HepG2 (cell line): ENCODE results near the gene IPO9. TPM values are rescaled to one million over a fixed set of nuclear protein-coding genes. Genes with fewer than 3 reads are reported as not detected.
A peak's percentile ranks its signal among the peaks of the same experiment; 100 is the strongest.

Experiments
- CHD4 ChIP-seq: fragments of 200-600 bp; sonication (generic); IDR thresholded peaks from 2 replicates; pipeline ENCODE4 v1.7.0; 2017; ENCODE audit warnings: mild to moderate bottlenecking, low read length, borderline replicate concordance
- FOXJ3 ChIP-seq: sonication (generic); formaldehyde crosslinking; IDR thresholded peaks from 2 replicates; pipeline ENCODE4 v1.4.0; 2020; ENCODE audit warnings: missing genetic modification reagents, mild to moderate bottlenecking, borderline replicate concordance
- GATAD1 ChIP-seq: IDR thresholded peaks from 2 replicates; pipeline ENCODE4 v1.6.1; 2016; ENCODE audit warnings: missing genetic modification reagents, missing compliant biosample characterization
- MAF1 ChIP-seq: sonication (generic); formaldehyde crosslinking; IDR thresholded peaks from 2 replicates; pipeline ENCODE4 v1.5.0; 2020; ENCODE audit warnings: missing genetic modification reagents, borderline replicate concordance
- MAFG ChIP-seq: sonication (generic); formaldehyde crosslinking; IDR thresholded peaks from 2 replicates; pipeline ENCODE4 v1.5.1; 2020; ENCODE audit warnings: mild to moderate bottlenecking, missing genetic modification reagents
- MYC ChIP-seq: sonication (generic); formaldehyde crosslinking; IDR thresholded peaks from 2 replicates; pipeline ENCODE4 v1.9.0; 2021; ENCODE audit warnings: missing genetic modification reagents, borderline replicate concordance
- NR0B2 ChIP-seq: sonication (generic); formaldehyde crosslinking; IDR thresholded peaks from 2 replicates; pipeline ENCODE4 v1.4.0; 2020; ENCODE audit warnings: mild to moderate bottlenecking, missing genetic modification reagents
- RFX3 ChIP-seq: IDR thresholded peaks from 2 replicates; pipeline ENCODE4 v1.6.1; 2016; ENCODE audit warnings: missing biosample characterization, missing genetic modification reagents
- SALL2 ChIP-seq: sonication (generic); formaldehyde crosslinking; IDR thresholded peaks from 2 replicates; pipeline ENCODE4 v1.8.1; 2023; ENCODE audit warnings: mild to moderate bottlenecking, missing genetic modification reagents, inconsistent platforms
- SAP130 ChIP-seq: IDR thresholded peaks from 2 replicates; pipeline ENCODE4 v1.6.1; 2016; ENCODE audit warnings: low read depth
- SETDB1 ChIP-seq: sonication (generic); formaldehyde crosslinking; IDR thresholded peaks from 2 replicates; pipeline ENCODE4 v1.5.1; 2020; ENCODE audit warnings: missing genetic modification reagents, mild to moderate bottlenecking, borderline replicate concordance
- TFDP2 ChIP-seq: sonication (generic); formaldehyde crosslinking; IDR thresholded peaks from 2 replicates; pipeline ENCODE4 v1.4.0; 2020; ENCODE audit warnings: missing genetic modification reagents
- THAP7 ChIP-seq: sonication (generic); formaldehyde crosslinking; IDR thresholded peaks from 2 replicates; pipeline ENCODE4 v1.8.1; 2023; ENCODE audit warnings: mild to moderate bottlenecking, missing genetic modification reagents
- TIGD3 ChIP-seq: sonication (generic); formaldehyde crosslinking; IDR thresholded peaks from 2 replicates; pipeline ENCODE4 v1.5.1; 2020; ENCODE audit warnings: mild to moderate bottlenecking, missing genetic modification reagents, borderline replicate concordance
- U2AF2 ChIP-seq: fragments of 200-400 bp; formaldehyde crosslinking; IDR thresholded peaks from 2 replicates; pipeline ENCODE4 v1.6.1; 2017; ENCODE audit warnings: low read depth, mild to moderate bottlenecking, low read length
- ZBTB20 ChIP-seq: sonication (generic); formaldehyde crosslinking; IDR thresholded peaks from 2 replicates; pipeline ENCODE4 v1.8.1; 2023; ENCODE audit warnings: missing genetic modification reagents, low read depth, mild to moderate bottlenecking, borderline replicate concordance
- ZNF235 ChIP-seq: sonication (generic); formaldehyde crosslinking; IDR thresholded peaks from 2 replicates; pipeline ENCODE4 v1.8.1; 2023; ENCODE audit warnings: mild to moderate bottlenecking, missing genetic modification reagents, borderline replicate concordance
- ZNF274 ChIP-seq: sonication (generic); formaldehyde crosslinking; IDR thresholded peaks from 2 replicates; pipeline ENCODE4 v1.5.1; 2020; ENCODE audit warnings: mild to moderate bottlenecking, missing genetic modification reagents
- ZNF552 ChIP-seq: sonication (generic); formaldehyde crosslinking; IDR thresholded peaks from 2 replicates; pipeline ENCODE4 v1.9.0; 2022; ENCODE audit warnings: missing genetic modification reagents, mild to moderate bottlenecking, borderline replicate concordance
- ZNF563 ChIP-seq: sonication (generic); formaldehyde crosslinking; IDR thresholded peaks from 2 replicates; pipeline ENCODE4 v1.8.0; 2022; ENCODE audit warnings: mild to moderate bottlenecking, moderate library complexity, missing genetic modification reagents
- polyA plus RNA-seq, 8 experiments: library from polyadenylated mRNA; depleted of rRNA in 3 of 8; stranded (reverse) in 7 of 8; unstranded in 1 of 8; fragments of >200 nt; fragmentation: Illumina TruSeq in 4 of 8; extraction: Trizol in 4 of 8; gene quantifications; 2 replicates each; pipeline versions ENCODE4 v1.2.1 to v1.2.3, GENCODE V29; 2011 to 2016; ENCODE audit warnings: low read depth in 4 of 8, missing spikeins in 1 of 8, mixed read lengths in 1 of 8; ENCODE audit not compliant: insufficient read depth in 1 of 8
- total RNA-seq, 5 experiments: library from RNA; depleted of rRNA; stranded (reverse); fragments of >200 nt; fragmentation: Illumina TruSeq; extraction: Trizol; gene quantifications; 2 replicates each; pipeline ENCODE4 v1.2.3, GENCODE V29; 2016; ENCODE audit warnings: low read depth in 1 of 5
- TF ChIP-seq, protein P1 (sequence below): IDR thresholded peaks from 2 replicates; pipeline ENCODE4 v1.6.1; 2016; ENCODE audit warnings: low read depth

The IPO9 gene
- total and polyA plus RNA-seq, 2 of the 13 experiments (the other 11 are each of a cell fraction or from before 2014, with no cell fraction given): 31.0 to 34.8 TPM

- peak; percentile 77; the same call in 1 of the 2 replicates for TF ChIP-seq THAP7 (CRISPR knock-in tag)
- 0 out of 2 replicates have a peak, but pooled peaks have one; percentile 24 for TF ChIP-seq MAF1 (CRISPR knock-in tag)
- TF ChIP-seq, protein P1, sequence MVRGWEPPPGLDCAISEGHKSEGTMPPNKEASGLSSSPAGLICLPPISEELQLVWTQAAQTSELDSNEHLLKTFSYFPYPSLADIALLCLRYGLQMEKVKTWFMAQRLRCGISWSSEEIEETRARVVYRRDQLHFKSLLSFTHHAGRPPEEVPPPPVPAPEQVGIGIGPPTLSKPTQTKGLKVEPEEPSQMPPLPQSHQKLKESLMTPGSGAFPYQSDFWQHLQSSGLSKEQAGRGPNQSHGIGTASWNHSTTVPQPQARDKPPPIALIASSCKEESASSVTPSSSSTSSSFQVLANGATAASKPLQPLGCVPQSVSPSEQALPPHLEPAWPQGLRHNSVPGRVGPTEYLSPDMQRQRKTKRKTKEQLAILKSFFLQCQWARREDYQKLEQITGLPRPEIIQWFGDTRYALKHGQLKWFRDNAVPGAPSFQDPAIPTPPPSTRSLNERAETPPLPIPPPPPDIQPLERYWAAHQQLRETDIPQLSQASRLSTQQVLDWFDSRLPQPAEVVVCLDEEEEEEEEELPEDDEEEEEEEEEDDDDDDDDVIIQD (CRISPR knock-in tag): no peak; the same call in 1 of the 2 replicates
- no peak for TF ChIP-seq SETDB1 (CRISPR knock-in tag)
- no peak for TF ChIP-seq CHD4
- TF ChIP-seq NR0B2: 0 out of 2 replicates have a peak, but pooled peaks have one; percentile 26
- no peak for TF ChIP-seq TIGD3 (CRISPR knock-in tag)
- no peak for TF ChIP-seq FOXJ3
- peak; percentile 83 for TF ChIP-seq SAP130
- no peak for TF ChIP-seq RFX3 (CRISPR knock-in tag)
- 0 out of 2 replicates have a peak, but pooled peaks have one; percentile 64 for TF ChIP-seq MYC
- no peak for TF ChIP-seq MAFG
- no peak for TF ChIP-seq ZNF563
- TF ChIP-seq ZNF274 (CRISPR knock-in tag): no peak
- TF ChIP-seq U2AF2: no peak
- peak; percentile 97 for TF ChIP-seq TFDP2 (CRISPR knock-in tag)
- TF ChIP-seq ZBTB20 (CRISPR knock-in tag): no peak
- TF ChIP-seq SALL2: 0 out of 2 replicates have a peak, but pooled peaks have one; percentile 47
- 0 out of 2 replicates have a peak, but pooled peaks have one; percentile 28 for TF ChIP-seq ZNF235
- no peak for TF ChIP-seq ZNF552 (CRISPR knock-in tag)
- TF ChIP-seq GATAD1 (CRISPR knock-in tag): peak; percentile 86
Observed at GRCh38 chr1:201828820-201829774, at the start of gene IPO9 (continued).
